ENCODE measurements around the gene MAP3K20.
"Not testable (repeated sequence)": the region's sequence is repeated elsewhere in the genome, so short reads cannot be mapped to it uniquely, and the experiment has no call there.

The MAP3K20 gene

DNA sequence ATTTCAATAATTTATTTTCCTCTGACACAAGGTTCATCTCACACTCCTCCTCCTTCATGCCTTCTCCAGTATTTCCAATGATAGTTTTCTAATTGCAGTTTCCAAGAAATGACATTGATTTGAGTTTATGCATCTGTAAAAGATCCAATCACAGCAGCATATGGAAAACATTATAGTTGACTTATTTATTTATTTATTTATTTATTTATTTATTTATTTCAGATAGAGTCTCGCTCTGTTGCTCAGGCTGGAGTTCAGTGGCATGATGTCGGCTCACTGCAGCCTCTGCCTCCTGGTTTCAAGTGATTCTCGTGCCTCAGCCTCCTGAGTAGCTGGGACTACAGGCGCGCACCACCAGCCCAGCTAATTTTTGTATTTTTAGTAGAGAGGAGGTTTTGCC is 52.5 kb downstream of the MAP3K20 start:
- not testable (repeated sequence) for DNase-seq

DNA sequence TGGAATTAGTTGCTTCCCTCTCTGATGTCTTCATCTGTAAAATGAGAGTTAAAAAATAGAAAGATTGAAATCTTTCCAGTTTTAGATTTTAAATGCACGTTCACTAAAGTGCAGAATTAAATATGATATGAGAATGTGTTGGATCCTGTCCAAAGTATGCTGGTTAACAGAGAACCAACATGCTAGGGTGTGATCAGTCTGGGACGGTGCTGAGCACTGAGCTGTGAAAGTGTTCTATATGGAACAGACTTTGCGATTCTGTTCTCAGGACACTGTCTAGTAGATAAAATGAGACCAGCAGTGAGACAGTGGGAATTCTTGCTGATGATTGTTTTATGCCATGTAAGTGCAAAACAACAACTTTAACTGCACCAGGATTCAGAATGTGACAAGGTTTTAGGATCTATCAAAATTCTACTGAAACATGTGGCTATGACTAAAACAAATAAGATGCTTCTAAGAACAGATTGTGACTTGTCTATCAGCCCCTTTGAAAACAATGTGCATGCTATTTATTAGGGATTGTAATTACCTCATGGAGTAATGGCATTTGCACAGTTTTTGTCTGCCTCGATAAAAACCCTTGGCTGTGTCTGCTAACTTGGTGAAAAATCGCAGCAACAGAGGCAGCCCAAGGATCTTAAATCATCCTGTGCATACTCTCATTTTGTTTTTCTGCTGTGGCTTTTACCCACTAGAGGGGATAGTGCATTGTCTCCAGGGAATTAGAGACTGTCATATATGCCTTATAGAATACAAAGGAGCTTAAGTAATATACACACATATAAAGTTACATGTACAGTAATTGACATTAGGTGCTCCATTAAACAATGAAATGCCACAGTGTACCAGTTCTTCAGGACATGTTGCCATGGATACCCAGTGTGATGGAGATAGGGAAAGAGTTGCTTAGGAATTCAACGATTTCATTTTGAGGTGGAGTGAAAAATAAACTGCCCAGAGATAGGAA is 55.1 kb downstream of the MAP3K20 start:
- no peak for DNase-seq

DNA sequence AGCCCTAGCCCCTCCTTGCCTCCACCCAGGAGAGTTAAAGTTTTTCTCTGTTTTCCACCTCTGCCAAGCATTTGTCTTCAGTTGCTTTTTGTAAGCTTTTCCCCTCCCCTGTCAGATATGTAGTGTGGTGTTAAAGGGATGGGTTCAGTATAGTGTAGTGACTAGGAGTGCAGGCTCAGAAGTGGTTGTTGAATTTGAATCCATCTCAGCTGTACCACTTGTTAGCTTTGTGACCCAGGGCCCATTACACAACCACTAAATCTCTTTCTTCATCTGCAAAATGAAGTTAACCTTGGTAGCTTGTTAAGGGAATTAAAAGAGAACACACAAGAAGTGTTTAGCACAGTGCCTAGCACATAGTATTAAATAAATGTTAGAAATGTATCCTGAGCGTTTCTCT is 56.9 kb downstream of the MAP3K20 start:
- no peak for DNase-seq

DNA sequence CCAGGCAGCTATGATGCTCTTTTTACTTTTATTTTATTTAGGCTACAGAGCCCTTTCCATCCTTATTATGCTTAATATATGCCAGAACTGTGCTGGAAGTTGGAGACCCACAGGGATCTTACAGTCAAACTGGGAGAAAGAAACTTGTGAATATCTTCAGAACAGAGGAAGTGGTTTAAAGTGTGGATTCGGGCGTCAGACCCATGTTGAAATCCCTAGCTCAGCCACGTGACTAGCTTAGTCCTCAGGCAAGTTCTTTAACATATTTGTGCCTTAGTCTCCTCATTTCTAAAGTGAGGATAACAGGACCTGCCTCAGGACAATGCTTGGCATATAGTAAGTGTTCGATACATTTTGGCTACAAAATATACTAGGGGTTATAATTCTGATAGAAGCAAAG is 59.1 kb downstream of the MAP3K20 start:
- peak; percentile 75 for DNase-seq

DNA sequence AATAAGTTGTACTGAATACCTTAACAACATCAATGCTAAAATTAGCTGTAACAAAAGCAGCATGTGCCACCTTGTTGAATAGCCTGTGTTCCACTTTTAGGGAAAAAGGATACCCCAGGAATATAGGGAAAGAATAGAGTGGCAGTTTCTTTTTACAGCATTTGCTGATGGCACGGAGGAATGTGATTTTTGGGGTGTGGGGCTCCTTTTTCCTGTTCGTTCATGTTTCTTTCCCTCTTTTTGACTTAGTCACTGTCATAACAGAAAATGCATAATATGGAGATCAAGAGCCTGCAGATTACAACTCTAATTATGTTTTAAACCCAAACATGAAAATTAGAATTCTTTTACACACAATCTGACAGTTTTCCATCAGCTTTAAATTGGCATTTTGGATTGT is 60.4 kb downstream of the MAP3K20 start:
- DNase-seq = no peak

DNA sequence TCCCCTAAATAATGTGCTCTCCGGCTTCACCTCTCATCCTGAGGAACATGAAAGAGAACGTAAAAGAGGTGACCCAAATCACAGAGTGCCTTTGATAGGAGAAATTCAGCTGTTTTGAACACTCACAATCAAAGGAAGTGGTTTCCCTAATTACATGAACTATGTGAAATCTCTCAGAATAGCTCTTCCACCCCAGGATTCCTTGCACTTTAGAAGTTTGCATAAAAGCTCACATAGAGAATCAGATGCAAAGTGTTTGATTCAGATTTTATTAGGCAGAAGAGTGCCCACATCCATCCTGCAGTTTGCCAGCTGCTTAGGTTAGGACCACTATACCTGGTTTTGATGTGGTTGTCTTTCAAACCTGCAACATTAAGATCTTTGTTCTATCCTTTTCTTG is 61.0 kb downstream of the MAP3K20 start:
- no peak for DNase-seq

DNA sequence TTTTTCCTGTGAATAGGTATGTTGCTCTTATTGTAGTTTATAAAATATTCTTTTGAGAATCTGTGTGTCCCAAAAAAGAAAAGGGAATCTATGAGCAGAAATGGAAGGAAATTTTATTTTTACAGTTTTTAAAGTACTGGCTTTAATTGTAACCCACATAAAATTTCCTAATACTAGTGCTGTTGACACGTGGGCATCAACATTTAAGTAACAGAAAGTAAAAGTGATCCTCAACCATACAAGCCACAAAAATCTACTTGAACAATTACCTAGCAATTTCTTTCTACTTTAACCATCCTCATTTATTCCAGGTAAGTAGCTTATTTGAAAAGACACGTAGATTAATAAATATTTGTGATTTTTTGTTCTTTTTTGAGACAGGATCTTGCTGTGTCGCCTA is 62.0 kb downstream of the MAP3K20 start:
- no peak for DNase-seq

DNA sequence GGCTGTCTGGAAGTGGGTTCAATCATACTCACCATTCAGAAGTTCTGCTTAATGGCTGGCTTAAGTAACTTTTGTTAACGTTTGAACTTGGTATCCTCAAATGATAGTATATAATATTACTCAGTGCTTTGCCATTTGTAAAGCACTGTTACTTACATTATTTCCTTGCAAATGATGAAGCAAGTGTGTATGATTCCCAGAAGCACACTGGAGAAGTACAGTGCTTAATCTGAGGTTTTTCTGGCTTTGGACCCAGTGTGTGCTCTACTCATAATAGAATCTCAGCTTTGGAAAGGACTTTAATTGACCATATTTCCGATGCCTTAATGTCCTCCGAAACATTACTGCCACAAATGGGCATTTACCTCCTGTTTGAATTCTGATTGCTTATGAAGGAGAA is 63.3 kb downstream of the MAP3K20 start:
- no peak for DNase-seq

DNA sequence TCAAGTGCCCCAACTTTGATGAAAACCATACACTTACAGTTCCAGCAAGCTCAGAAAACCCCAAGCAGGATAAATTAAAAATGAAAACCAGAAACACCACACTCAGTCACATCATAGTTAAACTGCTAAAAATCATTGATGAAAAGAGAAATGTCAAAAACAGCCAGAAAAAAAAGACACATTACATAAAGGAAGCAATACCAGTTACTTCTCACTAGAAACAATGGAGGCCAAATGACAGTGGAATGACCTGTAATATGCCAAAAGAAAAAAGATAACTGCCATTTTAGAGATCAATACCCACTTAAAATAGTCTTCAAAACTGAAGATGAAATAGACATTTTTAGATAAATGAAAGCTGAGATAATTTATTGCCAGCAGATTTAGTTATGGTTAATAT is 66.0 kb downstream of the MAP3K20 start:
- DNase-seq = no peak

DNA sequence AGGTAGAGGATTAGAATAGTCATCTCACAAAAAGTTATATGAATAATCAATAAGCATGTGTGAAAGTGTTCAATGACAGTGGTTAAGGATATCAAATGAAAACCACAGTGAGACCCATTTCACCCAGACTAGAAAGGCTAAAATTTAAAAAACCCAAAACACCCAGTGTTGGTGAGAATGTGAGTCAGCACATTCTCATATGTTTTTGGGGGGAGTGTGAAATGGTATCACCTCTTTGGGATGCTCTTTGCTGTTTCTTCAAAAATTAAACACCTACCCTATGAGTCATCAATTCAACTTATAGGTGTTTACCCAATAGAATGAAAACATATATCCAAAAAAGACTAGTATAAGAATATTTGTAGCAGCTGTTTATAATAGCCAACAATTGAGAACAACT is 69.8 kb downstream of the MAP3K20 start:
- no peak for DNase-seq

DNA sequence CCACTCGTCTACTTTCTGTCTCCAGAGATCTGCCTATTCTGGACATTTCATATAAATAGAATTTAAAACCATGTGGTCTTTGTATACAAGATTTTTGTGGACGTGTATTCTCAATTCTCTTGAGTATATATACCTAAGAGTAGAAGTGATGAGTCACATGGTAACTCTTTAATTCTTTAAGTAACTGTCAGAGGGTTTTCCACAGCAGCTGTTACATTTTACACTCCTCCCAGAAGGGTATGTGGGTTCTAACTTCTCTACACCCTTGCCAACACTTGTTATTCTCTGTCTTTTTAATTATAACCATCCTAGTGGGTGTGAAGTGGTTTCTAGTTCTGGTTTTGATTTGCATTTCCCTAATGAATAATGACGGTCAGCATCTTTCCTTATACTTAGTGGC is 70.9 kb downstream of the MAP3K20 start:
- DNase-seq = no peak

DNA sequence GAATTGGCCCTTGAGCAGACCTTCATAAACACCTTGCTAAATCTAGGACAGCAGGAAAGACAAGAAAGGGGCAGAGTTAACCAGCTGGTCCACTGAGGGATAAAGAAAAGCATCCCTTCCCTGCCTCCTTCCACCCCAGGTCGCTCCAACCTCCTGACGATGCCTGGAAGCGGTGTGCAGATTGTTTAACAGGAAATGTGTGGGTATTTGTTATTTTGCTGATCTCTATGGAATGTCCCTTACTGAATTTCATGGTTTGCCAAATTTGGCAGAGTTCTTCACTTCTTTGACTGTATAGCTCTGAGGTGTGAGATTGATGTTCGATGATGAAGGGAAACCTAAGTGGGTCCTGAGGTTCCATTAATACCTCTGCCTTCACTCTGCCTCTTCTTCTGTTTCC is 72.9 kb downstream of the MAP3K20 start:
- DNase-seq = no peak

DNA sequence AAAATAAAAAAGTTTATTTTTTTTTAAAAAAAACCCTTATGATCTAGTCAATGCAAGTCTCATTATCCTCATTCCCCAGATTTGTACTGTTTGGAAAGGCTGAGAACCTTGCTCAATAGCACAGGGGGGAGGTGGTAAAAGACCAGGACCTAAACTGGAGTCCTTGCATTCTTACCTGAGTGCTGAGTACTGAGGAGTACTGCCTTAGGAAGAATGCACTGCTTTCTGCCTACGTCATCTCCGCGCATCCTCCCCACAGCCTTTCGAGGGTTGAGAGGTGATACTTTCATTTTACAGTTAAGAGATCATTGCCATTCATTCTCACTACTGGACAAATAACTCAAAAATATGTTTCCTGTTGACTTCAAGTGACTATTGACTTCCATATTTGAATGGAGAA is 73.8 kb downstream of the MAP3K20 start:
- DNase-seq = no peak

DNA sequence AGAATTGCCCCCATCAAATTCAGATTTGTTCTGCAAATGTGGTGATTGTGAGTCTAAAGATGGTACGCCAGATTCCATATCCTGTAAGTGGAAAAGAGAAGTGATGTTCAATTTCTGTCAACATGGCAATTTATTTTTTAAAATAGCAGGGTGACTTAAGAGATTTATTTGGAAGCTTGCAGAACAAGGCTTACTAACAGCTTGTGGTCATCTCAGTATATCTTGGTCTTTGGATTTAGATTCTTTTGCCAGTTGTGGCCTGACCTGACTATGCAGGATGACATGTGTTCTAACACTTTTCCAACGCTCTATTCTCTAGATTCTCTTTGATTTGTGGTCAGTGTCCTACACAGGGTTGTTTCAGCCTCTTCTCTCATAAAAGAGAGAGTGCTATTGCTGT is 74.4 kb downstream of the MAP3K20 start:
- DNase-seq = peak; percentile 64

DNA sequence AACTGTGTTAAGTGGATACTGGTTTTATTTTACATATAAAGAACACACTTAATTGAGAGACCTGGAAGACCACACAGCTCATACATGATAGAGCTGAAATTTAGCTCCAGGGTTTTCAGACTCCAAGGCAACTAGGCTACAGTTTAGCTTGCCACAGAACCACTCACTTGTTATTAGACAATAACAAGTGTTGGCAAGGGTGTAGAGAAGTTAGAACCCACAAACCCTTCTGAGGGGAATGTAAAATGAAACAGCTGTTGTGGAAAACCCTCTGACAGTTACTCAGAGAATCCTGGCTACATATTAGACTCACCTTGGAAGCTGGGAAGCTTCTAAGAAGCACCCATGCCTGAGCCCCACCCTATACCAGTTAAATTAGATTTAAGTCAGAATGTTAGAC is 75.3 kb downstream of the MAP3K20 start:
- DNase-seq = no peak

DNA sequence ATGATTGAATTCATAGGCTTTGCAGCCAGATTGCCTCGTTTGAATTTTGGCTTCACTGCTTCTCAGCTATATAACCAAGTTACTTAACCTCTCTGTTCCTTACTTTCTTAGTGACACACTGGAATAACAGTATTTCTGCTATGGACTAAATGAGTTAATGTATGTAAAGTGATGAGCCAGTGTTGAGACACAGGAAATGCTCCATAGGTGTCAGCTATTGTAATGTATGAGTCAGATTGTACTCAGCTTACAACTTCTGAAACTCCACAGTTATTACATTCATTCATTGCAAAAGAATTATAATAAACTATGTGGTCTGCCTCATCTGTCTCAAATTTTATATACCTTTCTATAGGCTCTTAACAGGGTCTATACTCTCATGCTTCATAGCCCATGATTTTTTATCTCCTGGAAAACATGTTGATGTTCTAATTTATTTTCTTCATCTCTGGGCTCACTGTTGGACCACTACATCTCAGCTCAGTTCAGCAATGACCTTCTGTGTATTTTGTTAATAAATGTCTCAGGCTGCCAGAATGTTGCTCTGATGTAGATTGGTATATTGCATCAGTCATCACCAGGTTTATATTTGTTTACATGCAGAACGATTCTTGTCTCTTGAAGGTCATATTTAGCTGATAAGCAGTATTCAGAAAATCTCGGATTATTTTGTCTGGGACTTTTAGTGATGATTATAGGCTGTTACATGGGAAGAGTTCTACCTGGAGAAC is 76.2 kb downstream of the MAP3K20 start:
- peak; percentile 83 for DNase-seq

DNA sequence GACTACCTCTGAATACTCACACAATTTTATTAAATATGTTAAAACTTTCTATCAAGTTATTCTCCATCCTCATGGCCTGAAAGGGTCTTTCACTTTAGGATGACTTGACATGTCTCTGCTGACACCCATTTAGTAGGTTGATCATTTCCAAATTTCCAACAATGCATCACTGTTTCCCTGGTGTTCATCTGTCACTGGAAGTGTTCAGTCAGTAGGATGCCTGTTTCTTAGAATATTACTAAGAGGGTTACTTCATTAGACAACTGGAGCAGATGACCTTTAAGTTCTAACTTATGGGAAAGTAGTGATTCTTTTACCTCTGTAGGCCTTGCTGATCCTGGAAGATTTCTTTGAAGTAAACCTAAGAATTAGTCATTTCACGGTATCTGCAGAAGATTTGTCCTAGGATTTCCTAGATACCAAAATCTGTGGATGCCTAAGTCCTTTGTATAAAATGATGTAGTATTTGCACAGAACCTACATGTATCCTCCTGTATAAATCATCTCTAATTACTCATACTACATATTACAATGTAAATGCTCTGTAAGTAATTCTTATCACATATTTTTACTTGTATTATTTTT is 77.7 kb downstream of the MAP3K20 start:
- DNase-seq = peak; percentile 61

DNA sequence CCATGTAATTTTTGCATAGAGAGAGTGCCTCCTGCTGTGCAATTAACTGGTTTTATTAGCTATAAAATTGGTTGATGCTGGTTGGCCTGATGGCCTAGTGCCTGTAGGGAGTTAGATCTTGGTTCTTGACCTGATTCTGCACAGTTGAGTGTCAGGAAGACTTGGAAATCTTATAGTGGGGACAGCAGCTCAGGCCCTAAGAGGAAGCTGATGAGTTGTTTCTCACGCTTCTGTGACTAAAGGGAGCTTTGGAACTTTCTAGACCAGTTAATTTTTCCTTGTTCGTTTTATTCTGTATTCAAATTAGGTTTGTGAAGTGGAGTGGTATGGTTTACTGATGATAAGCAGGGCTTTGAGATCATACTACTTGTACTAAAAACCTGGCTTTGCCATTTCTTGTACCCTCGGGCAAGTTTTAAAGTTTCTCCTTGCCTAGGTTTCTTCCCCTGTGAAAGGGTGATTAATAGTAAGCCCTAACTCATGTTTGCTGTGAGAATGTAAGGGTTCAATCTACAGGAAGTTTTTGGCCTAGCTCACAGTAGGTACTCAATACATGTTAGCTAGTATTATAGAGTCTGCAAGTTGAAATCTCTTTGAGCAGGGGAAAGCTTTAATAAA is 82.1 kb downstream of the MAP3K20 start:
- DNase-seq = peak; percentile 42

DNA sequence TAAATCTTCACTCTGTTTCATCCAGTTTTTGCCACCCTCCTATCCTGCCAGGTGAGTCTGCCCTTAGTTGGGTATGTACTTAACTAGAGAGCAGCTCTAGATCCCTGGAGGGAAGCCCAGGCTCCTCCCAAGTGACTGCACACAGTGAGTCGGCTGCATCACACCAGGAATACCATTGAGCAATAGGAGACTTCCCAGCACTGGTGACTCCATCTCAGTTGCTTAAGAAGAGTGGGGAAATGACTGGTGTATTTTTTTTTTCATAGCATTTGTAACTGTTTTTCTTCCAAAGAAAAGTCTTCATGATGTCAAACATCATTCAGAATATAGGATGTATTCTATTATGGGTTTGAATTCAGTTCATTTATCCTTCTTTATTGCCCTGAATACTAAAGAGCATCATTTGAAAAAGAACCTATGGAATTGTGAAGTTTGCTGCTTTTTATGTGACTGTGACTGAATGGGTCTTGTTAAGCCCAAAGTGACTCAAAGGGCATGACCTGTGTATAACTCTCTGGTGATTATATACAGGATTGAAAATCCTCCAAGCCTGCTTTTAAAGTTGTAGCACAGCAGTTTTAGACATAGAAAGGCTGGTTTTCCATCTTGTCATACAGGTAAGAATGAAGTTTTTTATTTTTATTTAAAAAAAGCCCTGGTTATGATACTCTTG is 84.3 kb downstream of the MAP3K20 start:
- peak; percentile 96 for DNase-seq

DNA sequence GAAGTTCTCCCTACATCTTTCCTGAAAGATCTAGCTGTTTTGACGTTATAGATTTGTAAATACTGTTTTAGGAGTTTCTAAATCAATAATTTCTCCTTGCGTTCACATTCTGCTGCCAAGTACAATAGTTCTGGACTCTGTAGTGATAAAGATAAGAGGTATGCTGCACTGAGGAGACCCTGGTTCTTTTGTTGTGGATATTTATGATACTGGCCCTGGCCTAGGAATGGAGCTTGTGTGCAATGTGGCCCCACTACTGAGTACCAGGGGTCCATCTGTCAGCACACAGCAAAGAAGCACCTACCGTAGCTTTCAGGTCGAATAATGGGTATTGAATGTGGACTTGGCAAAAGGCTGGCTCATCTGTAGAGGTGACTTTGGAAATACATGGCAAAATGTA is 85.0 kb downstream of the MAP3K20 start:
- no peak for DNase-seq

DNA sequence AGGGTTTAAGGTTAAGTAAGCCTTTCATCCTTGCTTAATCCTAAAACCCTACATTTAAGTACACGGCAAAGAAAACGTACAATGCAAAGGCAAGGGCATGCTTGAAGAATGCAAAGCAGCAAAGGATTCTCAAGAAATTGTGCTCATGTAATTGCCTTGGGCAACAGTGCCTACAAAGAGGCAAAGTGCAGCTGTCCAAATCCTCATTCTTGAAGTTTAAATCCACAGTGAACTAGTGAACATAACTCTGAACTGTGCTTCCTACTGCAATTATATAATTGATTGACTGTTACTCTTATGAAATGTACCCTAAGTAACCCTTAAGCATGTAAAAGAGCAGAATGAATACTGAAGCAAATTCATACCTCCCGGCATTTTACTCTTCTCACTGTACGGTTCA is 85.4 kb downstream of the MAP3K20 start:
- no peak for DNase-seq

DNA sequence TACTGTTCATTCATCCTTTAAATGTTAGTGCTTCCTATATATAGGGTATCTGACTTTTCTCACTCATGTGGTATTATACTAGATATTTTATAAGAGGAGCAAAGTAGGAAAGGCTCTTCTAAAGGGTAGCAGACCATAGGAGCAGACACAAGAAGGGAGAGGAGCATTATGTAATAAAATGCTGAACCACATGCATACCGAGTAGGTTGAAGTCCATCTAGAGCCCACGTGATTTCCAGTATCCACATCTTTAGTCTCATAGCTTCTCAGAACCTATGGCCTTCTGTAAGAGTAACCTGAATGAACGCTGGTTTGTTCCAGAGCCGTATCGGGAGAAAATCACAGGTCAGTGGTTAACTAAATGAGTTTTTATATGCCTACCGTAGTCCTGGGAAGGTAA is 85.9 kb downstream of the MAP3K20 start:
- DNase-seq = no peak

DNA sequence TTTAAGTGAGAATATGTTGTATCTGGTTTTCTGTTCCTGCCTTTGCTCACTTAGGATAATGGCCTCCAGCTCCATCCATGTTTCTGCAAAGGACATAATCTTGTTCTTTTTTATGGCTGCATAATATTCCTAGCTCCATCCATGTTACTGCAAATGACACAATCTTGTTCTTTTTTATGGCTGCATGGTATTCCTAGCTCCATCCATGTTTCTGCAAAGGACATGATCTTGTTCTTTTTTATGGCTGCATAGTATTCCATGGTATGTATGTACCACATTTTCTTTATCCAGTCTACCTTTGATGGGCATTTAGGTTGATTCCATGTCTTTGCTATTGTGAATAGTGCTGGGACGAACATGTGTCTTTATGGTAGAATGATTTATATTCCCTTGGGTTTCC is 87.7 kb downstream of the MAP3K20 start:
- not testable (repeated sequence) for DNase-seq

Measured in suppressor macrophage treated with lipopolysaccharide for 4 hours (primary cell).